Activated CD4-positive, alpha-beta T cell treated with anti-CD3 and anti-CD28 coated beads for 1 hour (primary cell): Measurements from ENCODE around the gene PDCD1LG2.
"Not testable (repeated sequence)": the region's sequence is repeated elsewhere in the genome, so short reads cannot be mapped to it uniquely, and the experiment has no call there.

ENCODE experiments used
- DNase-seq: peaks from one replicate; pipeline ENCODE4 v3.0.0-alpha.2; 2020

Gene PDCD1LG2

DNA sequence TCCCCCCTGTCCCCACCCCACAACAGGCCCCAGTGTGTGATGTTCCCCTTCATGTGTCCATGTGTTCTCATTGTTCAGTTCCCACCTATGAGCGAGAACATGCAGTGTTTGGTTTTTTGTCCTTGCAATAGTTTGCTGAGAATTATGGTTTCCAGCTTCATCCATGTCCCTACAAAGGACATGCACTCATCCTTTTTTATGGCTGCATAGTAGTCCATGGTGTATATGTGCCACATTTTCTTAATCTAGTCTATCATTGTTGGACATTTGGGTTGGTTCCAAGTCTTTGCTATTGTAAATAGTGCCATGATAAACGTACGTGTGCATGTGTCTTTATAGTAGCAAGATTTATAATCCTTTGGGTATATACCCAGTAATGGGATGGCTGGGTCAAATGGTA, 15.6 kb upstream of the PDCD1LG2 start:
- DNase-seq: not testable (repeated sequence)

DNA sequence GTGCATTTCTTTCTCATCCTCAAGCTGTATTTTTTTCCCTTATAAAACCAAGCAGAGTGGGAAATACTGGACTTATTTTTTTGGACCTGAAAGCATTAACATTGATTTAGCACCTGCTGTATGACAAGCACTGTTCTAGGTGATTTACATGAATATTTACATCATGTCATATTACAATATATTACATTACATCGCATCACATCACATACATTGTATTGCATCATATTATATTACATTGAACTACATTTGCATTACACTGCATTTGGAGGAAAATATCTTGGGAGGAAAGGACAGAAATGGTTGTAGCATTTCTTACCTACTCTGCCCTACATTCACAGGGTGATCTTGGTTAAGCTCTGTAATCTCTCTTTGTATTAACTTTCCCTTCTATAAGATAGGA, 11.2 kb upstream of the PDCD1LG2 start:
- no peak for DNase-seq

GRCh38 chr9:5499889-5500398, 10.4 kb upstream of the PDCD1LG2 start:
- no peak for DNase-seq

- no peak for DNase-seq
These were observed 9.7 kb upstream of the PDCD1LG2 start for GRCh38 chr9:5500441-5501235.

- no peak for DNase-seq
These were observed 7.8 kb upstream of the PDCD1LG2 start for GRCh38 chr9:5502553-5502952.

GRCh38 chr9:5509573-5509972, 758 bp upstream of the PDCD1LG2 start:
- DNase-seq: no peak

DNA sequence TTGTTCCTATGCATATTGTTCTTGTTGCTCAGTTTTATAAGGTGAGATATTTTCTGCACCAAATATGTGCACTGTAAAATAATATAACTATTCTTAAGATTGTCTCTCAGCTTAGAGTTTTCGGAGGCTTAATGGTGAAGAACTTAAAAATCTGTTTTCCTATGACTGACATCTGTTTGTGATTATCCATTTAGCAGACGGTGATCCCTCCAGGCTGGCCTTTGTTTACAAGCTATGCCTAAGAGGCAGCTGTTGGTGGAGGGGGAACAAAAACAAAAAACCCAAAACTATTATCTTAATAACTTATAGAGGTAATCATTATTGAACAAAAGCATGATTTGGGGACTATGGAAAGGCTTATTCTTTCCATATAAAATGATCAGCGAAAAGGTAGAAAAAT, 658 bp downstream of the PDCD1LG2 start:
- DNase-seq: no peak

DNA sequence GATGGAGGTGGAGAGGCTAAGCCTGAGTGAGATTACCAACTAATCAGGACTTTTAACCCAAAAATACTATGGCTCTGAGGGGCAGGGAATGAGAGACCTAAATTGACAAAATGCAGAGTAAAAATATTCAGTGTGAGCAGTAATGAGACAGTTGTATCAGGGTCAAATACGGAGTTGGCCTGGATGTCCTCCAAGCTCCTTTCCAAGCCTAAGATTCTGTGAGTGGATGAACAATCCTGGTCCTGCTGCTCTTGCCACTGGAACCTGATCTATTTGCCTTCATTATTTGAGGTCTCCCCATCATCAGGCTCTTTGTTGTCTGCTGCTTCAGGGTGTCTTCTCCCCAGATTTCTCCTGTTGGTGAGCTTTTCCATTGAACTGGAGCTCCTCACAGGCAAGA, 1.1 kb downstream of the PDCD1LG2 start:
- no peak for DNase-seq

- DNase-seq: no peak
These were observed 1.7 kb downstream of the PDCD1LG2 start for GRCh38 chr9:5511935-5512580.

GRCh38 chr9:5512658-5513452, 2.5 kb downstream of the PDCD1LG2 start:
- DNase-seq: no peak

- no peak for DNase-seq
These were observed 3.8 kb downstream of the PDCD1LG2 start for GRCh38 chr9:5513966-5514616.

DNA sequence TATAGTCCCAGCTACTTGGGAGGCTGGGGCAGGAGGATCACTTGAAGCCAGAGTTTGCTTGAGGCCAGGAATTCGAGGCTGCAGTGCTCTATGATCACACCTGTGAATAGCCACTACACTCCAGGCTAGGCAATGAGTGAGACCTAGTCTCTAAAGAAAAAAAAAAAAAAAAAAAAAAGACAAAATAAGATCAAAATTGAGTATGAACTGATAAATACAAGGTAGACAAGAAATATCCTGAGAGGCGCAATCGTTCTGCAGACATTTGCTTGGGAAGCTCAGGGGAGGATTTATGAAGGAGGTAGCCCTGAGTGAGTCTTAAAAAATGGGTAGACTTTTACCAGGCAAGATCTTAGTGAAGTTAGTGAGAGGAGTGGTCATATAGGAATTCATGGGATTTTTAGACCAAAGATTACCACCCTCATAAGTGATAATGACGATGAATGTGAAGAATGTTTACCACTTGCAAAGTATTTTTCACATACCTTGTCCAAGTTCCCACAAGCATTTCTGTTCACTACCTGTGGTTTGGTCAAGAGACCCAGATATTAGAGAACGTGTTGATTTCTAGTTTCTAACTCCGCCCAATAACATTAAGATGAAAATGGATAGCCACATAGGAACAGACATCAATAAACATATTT, 4.4 kb downstream of the PDCD1LG2 start:
- DNase-seq: no peak

- no peak for DNase-seq
These were observed 4.9 kb downstream of the PDCD1LG2 start for GRCh38 chr9:5515261-5515650.

DNA sequence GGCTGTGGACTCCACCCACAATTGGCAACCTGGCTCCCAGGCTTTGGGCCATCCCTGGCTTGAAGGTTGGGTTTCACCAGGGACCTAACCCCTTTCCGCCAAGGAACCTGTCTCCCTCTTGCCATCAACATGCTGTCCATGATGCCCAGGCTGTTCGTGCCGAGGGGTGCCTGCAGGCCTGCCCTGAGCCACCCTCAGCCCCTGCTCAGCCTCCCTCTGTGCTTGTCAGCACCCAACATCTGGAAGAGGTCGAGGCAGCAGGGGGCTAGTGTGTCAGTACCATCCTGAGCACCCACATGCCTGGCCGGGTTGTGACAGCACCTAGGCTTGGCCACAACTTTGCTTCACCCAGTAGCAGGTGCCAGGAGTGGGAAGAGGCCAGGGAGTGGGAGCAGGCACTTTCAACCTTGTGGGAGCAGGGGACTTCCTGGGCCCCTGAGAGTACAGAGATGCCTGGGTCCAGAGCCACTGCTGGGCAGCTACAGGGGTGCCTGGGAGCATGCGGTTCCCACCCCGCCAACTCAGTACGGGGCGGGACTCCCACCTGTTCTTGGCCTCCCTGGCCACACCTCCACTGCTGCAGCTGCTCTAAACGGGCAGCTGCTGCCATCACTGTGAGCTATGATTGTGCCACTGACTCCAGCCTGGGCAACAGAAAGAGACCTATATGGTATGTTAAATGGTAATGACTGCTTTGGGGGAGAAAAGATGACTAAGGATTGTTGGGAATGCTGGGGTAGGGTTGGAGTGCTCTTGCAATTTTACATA, 6.3 kb downstream of the PDCD1LG2 start:
- DNase-seq: no peak

DNA sequence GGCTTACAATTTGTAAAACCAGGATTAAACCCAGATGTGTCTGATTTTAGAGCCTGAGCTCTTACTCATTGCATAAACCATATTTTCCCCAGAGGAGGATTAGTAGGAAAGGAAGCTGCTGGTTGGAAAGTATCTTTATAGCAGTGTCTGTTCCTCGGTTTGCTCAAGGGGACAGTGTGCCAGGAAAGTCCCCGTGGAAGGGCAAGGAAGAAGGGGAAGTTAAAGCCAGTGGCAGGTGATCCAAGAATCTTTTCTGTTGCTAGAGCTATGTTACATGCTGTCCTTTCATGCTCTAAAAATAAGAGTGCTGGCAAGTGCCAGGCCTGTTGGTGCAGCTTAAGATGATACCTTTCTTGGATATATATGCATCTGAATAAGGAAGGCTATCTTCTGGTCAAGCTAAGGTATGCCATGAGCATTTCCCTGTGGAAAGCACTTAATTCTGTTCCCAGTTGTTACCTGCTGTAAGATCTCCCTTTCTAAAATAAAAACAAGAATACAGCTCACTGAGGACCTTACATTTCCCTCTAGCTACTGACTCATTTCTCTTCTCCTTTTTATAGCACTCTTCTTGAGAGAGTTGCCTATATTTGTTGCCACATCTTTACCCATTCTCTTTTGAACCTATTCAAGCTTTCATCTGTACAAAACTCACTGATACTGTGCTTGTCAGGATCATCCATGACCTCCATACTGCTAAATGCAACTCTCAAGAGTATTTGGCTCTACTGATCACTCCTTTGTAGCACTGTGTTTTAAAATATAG, 8.0 kb downstream of the PDCD1LG2 start:
- DNase-seq: no peak

DNA sequence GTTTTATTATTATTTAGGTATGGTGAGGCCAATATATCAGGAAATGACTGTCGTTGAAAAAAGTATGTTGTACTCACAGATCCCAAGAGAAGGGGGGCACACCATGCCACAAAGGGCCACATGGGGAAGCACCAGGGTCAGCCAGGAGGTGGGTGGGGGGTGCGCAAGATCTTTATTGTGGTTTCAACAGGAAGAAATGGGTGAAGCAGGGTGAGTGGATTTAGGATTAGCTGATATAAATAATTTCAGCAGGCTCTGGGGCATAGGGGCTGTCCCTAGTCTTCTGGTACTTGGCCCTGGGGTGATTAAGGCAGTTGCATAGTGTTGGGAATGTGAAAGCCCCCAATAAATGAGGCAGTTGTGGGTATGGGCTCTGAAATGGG, 8.6 kb downstream of the PDCD1LG2 start:
- DNase-seq: no peak

DNA sequence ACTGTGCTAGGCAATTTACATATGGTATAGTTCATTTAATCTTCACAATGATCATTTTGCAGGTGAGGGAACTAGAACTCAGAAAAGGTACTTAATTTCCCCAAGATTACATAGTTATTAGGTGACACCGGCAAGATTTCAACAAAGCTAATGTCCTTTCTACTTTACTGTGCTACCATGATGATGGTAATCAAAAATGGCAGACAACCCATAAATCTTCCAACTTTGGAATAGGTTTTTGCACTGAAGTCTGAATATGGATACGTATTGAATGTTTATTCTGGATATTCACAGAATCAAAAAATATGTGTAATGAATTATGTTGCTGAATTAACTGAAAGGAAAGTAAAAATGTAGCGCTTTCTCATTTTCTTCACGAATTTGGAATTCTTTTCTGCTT, 13.8 kb downstream of the PDCD1LG2 start:
- no peak for DNase-seq

- DNase-seq: no peak
These were observed 19.4 kb downstream of the PDCD1LG2 start for GRCh38 chr9:5529683-5530221.

DNA sequence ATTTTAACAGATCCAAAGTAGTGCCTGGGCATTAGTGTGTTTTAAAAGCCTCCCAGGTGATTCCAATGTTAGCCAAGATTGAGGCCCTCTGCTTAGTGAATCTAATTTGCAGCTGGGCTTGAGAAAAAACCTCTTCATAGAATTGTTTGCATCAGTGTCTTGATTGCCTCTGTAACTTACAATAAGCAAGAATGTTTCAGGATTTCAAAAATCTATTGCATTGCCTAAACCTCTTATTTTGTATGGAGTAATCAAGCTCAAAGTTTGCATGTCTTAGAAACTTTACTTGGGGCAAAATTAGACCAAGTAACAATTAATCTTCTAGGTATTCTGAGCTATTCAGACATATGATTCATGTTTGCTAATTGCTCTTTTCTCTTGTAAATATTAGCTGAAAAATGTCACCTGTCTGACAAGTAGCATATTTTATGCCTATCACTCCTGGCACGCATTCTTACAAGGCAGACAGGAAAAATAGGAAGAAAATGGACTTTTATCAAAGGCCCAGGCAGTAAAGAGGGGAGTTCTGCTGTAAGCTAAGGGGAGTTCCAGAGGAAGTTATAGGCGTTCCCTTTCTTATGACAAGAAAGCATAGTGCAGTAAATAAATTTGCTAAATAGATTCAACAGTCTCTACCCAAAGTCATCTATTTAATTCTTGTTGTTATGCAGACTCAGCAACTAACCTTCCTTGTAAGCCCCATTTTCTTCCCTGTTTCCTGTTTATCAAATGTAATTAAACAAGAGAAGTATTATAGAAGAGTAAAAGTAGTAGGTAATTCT, 21.0 kb downstream of the PDCD1LG2 start:
- DNase-seq: no peak

- no peak for DNase-seq
These were observed 22.0 kb downstream of the PDCD1LG2 start for GRCh38 chr9:5532306-5532705.
